Ishikawa (cell line): ENCODE results near the gene BRK1.

Source experiments
- CEBPB ChIP-seq: IDR thresholded peaks from 2 replicates; pipeline ENCODE4 v1.6.1; 2012
- CREB1 ChIP-seq: IDR thresholded peaks from 2 replicates; pipeline ENCODE4 v1.6.1; 2012; ENCODE audit warnings: low read depth
- EGR1 ChIP-seq: IDR thresholded peaks from 2 replicates; pipeline ENCODE4 v1.6.1; 2012
- EP300 ChIP-seq: IDR thresholded peaks from 2 replicates; pipeline ENCODE4 v1.6.1; 2012; ENCODE audit warnings: borderline replicate concordance
- FOXM1 ChIP-seq: IDR thresholded peaks from 2 replicates; pipeline ENCODE4 v1.6.1; 2012; ENCODE audit warnings: low read depth, borderline replicate concordance
- MAX ChIP-seq: IDR thresholded peaks from 2 replicates; pipeline ENCODE4 v1.6.1; 2012
- NFIC ChIP-seq: IDR thresholded peaks from 2 replicates; pipeline ENCODE4 v1.6.1; 2012
- RAD21 ChIP-seq: IDR thresholded peaks from 2 replicates; pipeline ENCODE4 v1.6.1; 2012; ENCODE audit warnings: low read depth
- REST ChIP-seq: IDR thresholded peaks from 2 replicates; pipeline ENCODE4 v1.6.1; 2012; ENCODE audit warnings: low read depth, mild to moderate bottlenecking
- TAF1 ChIP-seq: IDR thresholded peaks from 2 replicates; pipeline ENCODE4 v1.6.1; 2012; ENCODE audit warnings: low read depth, mild to moderate bottlenecking
- TCF12 ChIP-seq: IDR thresholded peaks from 2 replicates; pipeline ENCODE4 v1.6.1; 2012; ENCODE audit warnings: low read depth
- TEAD4 ChIP-seq: IDR thresholded peaks from 2 replicates; pipeline ENCODE4 v1.6.1; 2012
- USF1 ChIP-seq: IDR thresholded peaks from 2 replicates; pipeline ENCODE4 v1.6.1; 2012
- YY1 ChIP-seq: IDR thresholded peaks from 2 replicates; pipeline ENCODE4 v1.6.1; 2012; ENCODE audit warnings: low read depth
- ZBTB7A ChIP-seq: IDR thresholded peaks from 2 replicates; pipeline ENCODE4 v1.6.1; 2012; ENCODE audit warnings: low read depth

The BRK1 gene

DNA sequence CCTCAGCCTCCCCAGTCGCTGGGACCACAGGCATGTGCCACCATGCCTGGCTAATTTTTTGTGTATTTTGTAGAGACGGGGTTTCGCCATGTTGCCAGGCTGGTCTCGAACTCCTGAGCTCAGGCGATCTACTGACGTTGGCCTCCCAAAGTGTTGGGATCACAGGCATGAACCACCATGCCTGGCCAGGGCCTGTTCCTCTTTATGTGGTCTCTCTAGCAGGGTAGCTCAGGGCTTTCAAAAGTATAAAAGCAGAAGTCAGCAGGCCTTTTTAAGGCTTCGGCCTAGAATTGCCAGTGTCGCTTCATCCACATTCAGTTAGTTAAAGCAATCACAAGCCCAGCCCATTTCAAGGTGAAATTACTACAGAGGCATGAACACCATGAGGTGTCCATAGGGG is 33.8 kb downstream of the BRK1 start:
- TF ChIP-seq CEBPB = no peak
- TF ChIP-seq FOXM1 = no peak
- TF ChIP-seq MAX = no peak
- TF ChIP-seq RAD21 = no peak
- no peak for TF ChIP-seq EP300
- no peak for TF ChIP-seq CREB1
- no peak for TF ChIP-seq REST
- no peak for TF ChIP-seq ZBTB7A
- TF ChIP-seq NFIC = no peak
- no peak for TF ChIP-seq USF1
- TF ChIP-seq TAF1 = no peak
- no peak for TF ChIP-seq TEAD4

DNA sequence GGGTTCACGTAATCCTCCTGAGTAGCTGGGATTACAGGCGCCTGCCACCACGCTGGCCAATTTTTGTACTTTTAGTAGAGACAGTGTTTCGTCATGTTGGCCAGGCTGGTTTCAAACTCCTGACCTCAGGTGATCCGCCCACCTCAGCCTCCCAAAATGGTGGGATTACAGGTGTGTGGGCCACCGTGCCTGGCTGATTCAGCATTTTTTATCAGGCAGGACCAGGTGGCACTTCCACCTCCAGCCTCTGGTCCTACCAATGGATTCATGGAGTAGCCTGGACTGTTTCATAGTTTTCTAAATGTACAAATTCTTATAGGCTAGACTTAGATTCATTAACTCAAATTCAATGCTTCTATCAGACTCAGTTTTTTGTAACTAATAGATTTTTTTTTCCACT is 35.5 kb downstream of the BRK1 start:
- TF ChIP-seq CEBPB = no peak

- TF ChIP-seq EGR1 (no peak), NFIC (no peak), MAX (no peak), CREB1 (no peak), TEAD4 (no peak), REST (no peak), USF1 (no peak), ZBTB7A (no peak), CEBPB (no peak)
Measured at GRCh38 chr3:10154335-10155122, 39.1 kb downstream of the BRK1 start.

GRCh38 chr3:10155123-10155472 is 39.6 kb downstream of the BRK1 start:
- no peak for TF ChIP-seq CREB1
- no peak for TF ChIP-seq TAF1
- TF ChIP-seq EGR1 = no peak
- TF ChIP-seq RAD21 = no peak
- no peak for TF ChIP-seq EP300
- TF ChIP-seq CEBPB = no peak
- TF ChIP-seq USF1 = no peak
- no peak for TF ChIP-seq YY1
- TF ChIP-seq TEAD4 = no peak
- no peak for TF ChIP-seq FOXM1
- no peak for TF ChIP-seq TCF12
- TF ChIP-seq NFIC = no peak
- TF ChIP-seq ZBTB7A = no peak
- TF ChIP-seq REST = no peak
- no peak for TF ChIP-seq MAX
